Measurements from ENCODE around the gene GRM2.
A peak's percentile ranks its signal among the peaks of the same experiment; 100 is the strongest.

GRM2 gene

DNA sequence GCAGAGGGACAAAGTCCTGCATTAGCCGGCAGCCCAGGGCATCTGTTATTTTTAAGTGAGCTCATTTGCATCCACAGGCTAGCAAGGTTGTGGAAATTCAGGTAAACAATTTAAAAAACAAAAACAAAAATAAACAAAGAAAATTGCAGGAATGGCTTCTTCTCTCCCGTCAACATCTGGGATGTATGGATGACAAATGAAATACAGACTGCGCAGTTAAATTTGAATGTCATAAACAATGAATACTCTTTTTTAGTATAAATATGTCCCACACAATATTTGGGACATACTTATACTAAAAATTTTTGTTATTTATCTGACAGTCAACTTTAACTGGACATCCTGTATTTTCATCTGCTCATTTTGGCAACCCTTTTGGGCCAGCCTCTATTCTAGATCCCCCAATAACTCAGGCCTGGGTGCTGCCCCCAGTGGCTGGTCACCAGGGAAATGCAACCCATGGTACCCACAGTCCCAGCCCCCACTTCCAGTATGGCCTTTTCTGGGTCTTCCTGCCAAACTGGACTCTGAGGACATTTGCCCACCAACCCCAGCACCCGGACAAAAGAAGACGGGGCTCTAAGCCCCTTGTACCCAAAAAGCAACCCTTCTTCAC is 12.7 kb downstream of the GRM2 start:
- no peak for DNase-seq (ENCODE audit: low read depth)
- TF ChIP-seq, protein P1, sequence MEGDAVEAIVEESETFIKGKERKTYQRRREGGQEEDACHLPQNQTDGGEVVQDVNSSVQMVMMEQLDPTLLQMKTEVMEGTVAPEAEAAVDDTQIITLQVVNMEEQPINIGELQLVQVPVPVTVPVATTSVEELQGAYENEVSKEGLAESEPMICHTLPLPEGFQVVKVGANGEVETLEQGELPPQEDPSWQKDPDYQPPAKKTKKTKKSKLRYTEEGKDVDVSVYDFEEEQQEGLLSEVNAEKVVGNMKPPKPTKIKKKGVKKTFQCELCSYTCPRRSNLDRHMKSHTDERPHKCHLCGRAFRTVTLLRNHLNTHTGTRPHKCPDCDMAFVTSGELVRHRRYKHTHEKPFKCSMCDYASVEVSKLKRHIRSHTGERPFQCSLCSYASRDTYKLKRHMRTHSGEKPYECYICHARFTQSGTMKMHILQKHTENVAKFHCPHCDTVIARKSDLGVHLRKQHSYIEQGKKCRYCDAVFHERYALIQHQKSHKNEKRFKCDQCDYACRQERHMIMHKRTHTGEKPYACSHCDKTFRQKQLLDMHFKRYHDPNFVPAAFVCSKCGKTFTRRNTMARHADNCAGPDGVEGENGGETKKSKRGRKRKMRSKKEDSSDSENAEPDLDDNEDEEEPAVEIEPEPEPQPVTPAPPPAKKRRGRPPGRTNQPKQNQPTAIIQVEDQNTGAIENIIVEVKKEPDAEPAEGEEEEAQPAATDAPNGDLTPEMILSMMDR (IDR thresholded peaks at IDR 0.05; ENCODE audit: low read depth, low read length, missing control alignments) = peak; percentile 31
- H3K4me3 ChIP-seq (ENCODE audit: low read depth, low read length) = no peak overlapping the region

DNA sequence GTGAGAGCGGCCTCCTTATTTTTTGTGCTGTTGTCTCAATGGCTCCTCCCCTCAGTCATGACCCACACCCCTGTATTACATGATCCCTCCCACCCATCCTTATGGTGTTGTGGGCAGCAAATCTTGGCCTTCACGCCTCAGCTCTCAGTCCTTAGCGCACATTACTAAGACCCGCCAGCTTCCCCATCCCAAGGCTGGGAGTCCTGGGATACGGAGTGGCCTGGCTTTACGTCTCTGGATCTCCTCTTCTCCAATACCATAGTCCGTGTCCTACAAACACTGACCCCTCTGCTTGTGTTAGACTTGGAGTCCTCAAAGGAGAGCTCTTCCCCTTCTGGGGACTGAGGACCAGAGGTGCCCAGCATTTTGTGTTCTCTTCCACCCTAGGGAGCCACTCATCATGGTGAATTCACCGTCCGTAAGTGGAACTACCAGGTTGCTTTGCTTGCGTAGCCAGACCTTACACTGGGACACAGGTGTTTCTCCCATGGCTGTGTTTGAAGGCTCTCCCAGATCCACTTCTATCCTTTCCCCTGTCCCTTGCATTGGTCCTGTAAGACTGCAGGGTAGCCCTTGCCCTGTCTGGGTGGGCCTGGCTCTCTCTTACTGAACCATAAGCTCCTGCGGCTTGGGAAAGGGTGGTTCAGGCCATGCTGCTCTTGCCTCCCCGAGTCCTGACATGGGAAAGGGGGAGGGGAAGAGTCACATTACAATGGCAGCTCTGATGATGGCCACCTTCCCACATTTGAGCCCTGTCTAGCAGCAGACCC is 13.6 kb downstream of the GRM2 start:
- H3K4me3 ChIP-seq (ENCODE audit: low read depth, low read length) = no peak overlapping the region
- TF ChIP-seq, protein P1 (IDR thresholded peaks at IDR 0.05; ENCODE audit: low read depth, low read length, missing control alignments) = no peak
- no peak for DNase-seq (ENCODE audit: low read depth)

DNA sequence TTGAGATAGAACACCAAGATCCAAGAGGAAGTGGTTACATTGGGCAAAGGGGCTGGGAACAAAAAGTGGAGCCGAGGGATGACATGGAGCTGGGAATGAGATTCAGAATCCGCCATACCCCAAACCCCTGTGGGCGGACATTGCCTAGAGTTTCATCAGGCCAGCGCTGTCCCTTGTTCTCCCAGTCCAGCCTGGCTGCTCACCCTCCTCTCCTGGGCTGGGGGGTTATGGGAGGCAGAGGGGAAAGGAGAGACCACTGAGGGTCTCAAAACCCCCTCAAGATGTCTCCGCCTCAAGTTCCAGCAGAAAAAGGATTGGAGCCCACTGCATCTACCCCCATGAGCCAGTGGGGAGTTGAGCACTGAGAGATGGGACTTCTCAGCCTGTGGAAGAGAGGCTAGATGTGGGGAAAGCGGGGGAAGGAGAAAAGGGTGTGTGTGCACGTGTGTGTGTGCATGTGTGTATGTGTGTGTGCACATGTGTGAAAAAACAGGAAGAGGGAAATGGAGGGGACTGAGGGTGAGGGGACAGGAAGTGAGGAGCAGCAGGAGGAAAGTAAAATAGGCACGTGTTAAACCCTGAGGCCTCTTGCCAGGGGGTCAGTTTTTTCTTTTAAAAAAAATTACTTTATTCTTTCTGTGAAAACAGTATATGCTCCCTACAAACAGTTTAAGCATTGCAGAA is 14.3 kb downstream of the GRM2 start:
- no peak for DNase-seq (ENCODE audit: low read depth)
- no peak overlapping the region for H3K4me3 ChIP-seq (ENCODE audit: low read depth, low read length)
- TF ChIP-seq, protein P1 (IDR thresholded peaks at IDR 0.05; ENCODE audit: low read depth, low read length, missing control alignments) = no peak

- TF ChIP-seq, protein P1 (IDR thresholded peaks at IDR 0.05; ENCODE audit: low read depth, low read length, missing control alignments) = no peak
- H3K4me3 ChIP-seq (ENCODE audit: low read depth, low read length) = no peak overlapping the region
- no peak for DNase-seq (ENCODE audit: low read depth)
Measured at GRCh38 chr3:51722362-51722761, 15.5 kb downstream of the GRM2 start.

GRCh38 chr3:51727500-51727899 is 20.6 kb downstream of the GRM2 start:
- no peak for DNase-seq (ENCODE audit: low read depth)
- TF ChIP-seq, protein P1 (IDR thresholded peaks at IDR 0.05; ENCODE audit: low read depth, low read length, missing control alignments) = no peak
- H3K4me3 ChIP-seq (ENCODE audit: low read depth, low read length) = no peak overlapping the region

DNA sequence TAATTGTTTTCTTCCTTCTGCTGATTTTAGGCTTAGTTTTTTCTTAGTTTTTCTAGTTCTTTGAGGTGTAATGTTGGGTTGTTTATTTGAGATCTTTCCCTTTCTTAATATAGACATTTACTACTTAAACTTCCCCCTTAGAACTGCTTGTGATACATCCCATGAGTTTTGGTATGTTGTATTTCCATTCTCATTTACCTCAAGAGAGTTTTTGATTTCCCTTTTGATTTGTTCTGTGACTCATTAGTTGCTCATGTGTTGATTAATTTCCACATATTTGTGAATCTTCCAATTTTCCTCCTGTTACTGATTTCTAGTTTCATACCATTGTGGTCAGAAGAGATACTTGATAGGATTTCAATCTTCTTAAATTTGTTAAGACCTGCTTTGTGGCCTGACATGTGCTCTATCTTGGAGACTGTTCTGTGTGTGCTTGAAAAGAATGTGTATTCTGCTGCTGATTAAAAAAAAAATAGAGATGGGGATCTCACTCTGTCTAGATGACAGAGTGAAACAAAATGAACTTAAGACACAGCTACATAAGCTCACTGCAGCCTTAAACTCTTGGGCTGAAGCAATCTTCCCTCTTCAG is 22.3 kb downstream of the GRM2 start:
- H3K4me3 ChIP-seq (ENCODE audit: low read depth, low read length) = no peak overlapping the region
- no peak for DNase-seq (ENCODE audit: low read depth)
- TF ChIP-seq, protein P1 (IDR thresholded peaks at IDR 0.05; ENCODE audit: low read depth, low read length, missing control alignments) = no peak
